HL-60/S4 treated with retinoic acid at 250 ng/mL for 4 days and 3 days (cell line): ENCODE results near the gene KRTAP12-1.
"Not testable (repeated sequence)": the region's sequence is repeated elsewhere in the genome, so short reads cannot be mapped to it uniquely, and the experiment has no call there.

ENCODE experiments used
- in situ Hi-C: fragments of 300-500 bp; cut with MboI; formaldehyde crosslinking; loops from 2 replicates; pipeline ENCODE4 v1.7.0; 2022; ENCODE audit warnings: low sequenced_read_pairs

The KRTAP12-1 gene

GRCh38 chr21:44670642-44671432 lies 11.1 kb downstream of the KRTAP12-1 start:
- in situ Hi-C loops: no loop called here

DNA sequence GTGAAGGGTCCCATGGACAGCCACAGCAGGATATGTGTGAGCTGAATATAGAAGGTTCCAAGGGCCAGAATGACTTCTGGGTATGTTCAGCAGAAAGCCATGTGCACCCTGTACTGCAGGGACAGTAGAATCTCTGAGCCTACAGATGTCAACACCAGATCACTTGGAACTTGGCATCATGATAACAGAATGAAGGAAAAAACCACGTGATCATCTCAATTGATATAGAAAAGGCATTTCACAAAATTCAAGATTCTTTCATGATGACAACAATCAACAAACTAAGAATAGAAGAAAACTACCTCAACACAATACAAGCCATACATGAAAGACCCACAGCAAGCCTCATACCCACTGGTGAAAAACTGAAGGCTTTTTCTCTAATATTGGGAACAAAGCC lies 14.4 kb downstream of the KRTAP12-1 start:
- in situ Hi-C loops: no loop called here

DNA sequence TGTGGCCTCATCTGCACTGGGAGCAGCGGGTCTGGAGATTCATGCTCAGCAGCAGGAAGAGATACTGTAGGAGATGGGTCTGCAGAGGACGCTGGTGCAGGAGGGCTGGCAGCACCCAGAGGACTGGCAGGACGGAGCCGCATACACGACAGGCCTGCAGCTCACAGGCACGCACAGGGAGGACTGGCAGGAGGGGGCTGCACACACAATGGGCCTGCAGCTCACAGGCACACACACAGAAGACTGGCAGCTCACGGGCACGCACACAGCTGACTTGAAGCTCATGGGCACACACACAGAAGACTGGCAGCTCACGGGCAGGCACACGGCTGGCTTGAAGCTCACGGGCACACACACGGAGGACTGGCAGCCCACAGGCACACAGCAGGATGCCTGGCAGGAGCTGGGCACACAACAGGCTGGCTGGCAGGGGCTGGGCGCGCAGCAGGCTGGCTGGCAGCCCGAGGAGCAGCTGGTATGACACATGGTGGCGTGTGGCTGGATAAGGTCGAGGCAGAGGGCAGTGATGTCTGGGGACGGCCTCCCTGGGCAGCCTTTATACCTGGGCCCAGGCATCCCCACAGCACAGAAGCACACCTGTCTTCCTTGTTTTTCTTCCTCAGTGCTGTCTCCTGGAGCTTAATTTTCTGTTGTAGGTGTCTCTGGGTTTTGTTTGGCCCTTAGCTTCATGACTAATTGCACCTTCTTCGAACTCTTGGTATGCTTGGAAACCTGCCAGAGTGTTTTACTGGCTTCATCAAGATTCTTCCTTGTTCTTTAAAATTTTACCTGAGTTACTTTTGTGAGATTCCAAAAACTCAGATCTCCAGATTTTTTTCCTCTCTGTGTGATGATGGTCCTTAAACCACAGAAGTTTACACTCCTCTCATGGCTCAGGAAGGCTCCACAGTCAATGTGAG lies 15.3 kb downstream of the KRTAP12-1 start, which contains the start of gene KRTAP12-2:
Gene KRTAP12-2, minus strand, starts transcription at position 527 of the 920 bp plus-strand sequence. Its CDS starts 41 bp downstream, at position 486.
- in situ Hi-C loops: no loop called here

DNA sequence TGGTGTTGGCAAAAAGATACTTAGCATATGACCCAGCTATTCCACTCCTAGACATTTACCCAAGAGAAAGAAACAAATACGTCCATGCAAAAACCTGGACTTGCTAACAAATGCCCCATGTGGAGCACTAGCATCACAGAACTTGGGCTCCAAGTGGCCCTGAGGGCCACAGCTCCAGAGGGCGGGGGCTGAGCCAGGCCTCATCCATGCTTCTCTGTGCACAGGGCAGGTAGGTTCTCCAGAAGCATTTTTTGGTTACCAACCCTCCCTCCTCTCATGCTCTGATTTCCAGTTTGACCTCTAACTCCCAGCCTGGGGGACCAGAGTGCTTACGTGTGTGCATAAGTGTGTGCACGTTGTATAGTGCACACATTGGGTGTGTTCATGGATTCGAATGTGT lies 17.3 kb downstream of the KRTAP12-1 start:
- in situ Hi-C loops: no loop called here

- in situ Hi-C loops: not testable (repeated sequence)
Measured at GRCh38 chr21:44661567-44661966, 20.4 kb downstream of the KRTAP12-1 start.

DNA sequence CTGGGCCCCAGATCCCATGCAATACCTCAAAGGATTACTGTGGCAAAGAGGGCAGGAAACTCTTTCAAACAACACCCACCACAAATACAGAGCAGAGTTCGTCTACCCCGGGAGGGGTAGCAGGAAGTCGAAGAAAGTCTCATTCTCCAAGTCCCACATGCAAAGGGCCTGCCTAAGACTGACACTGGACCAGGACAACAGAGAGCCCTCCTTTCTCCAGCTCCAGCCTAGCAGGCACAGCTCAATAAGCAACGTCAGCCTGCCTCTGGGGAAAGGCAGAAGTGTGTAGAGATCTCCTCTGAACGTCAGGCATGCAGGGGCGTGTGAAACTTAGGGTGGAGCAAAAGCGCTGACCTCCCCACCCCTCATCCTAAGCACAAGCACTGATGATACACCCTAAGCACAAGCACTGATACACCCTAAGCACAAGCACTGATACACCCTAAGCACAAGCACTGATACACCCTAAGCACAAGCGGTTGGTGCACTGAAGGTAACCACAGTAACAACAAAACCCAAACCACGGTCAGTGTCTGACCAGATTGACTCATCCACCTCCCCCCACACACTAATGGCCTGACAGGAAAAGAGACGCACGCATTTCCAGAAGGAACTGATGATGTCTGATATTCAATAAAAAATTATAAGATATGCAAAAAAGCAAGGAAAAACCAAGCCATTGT lies 22.9 kb downstream of the KRTAP12-1 start:
- in situ Hi-C loops: no loop called here

DNA sequence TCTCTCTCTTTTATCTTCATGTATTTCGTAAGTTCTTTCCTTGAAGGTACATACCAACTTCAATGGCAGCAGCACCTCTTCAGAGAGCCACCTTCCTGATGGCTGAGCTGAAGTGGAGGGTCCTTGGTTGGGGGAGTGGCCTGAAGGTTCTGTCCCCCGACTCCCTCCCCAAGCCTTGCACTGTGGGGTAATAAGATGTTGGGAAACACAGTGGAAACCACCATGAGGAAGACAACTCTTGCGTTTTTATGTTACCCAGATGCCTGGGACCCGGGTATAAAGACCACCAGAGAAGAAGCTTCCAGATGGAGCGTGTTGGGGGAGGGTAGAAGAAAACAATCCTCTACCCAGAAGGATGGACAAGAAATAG lies 23.4 kb downstream of the KRTAP12-1 start:
- in situ Hi-C loops: no loop called here

GRCh38 chr21:44657635-44658540 lies 24.1 kb downstream of the KRTAP12-1 start, which contains the start of gene KRTAP12-3:
TSS of gene KRTAP12-3 (plus strand) at chr21:44657932. CDS start at chr21:44657980, 48 bp downstream.
- in situ Hi-C loops: no loop called here

DNA sequence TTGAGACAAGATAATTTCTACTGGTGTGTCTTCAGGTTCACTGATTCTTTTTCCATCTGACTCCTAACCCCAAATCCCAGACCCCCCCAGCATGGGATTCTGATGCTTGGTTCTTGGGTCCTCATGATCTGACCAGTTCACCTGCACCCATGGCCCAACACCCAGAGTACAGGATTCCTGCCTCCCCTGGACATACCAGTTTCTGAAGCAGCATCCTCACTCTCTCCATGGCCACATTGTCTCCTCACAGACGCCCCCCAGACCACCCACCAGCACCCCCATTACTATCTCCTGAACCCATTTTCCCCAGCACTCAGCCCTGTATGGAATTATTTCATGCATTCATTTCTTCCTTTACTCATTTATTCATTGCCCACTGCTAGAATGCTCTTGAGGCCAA lies 25.1 kb downstream of the KRTAP12-1 start:
- in situ Hi-C loops: no loop called here

DNA sequence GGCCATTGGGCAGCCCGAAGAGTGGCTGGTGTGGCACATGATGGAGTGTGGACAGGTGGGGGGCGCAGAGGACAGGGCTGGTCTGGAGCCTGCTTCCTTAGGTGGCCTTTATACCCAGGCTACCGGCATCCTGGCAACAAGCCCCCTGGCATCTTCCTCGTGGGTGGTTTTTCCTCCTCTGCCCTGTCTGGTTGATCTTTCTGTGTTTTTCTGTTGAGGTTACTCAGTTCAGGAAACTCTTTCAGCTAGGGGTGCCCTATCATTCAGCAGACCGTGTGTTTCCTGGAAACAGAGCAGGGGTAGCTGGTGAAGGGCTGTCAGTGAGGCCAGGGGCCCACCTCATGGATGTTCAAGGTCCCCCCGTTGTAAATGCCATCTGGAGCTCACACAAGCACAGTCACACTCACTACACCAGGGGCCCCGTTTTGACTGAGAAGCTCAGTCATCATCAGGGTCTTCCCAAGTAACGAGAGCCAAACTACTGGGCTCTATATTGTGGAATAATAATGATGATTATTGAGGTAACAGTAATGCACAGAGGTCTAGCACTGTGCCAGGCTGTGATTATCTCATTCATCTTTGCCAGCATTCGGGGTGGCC lies 27.3 kb downstream of the KRTAP12-1 start, which contains the start of gene KRTAP12-4:
Gene KRTAP12-4, minus strand, starts transcription at position 84 of the 600 bp plus-strand sequence. Its CDS starts 45 bp downstream, at position 39.
- in situ Hi-C loops: no loop called here

DNA sequence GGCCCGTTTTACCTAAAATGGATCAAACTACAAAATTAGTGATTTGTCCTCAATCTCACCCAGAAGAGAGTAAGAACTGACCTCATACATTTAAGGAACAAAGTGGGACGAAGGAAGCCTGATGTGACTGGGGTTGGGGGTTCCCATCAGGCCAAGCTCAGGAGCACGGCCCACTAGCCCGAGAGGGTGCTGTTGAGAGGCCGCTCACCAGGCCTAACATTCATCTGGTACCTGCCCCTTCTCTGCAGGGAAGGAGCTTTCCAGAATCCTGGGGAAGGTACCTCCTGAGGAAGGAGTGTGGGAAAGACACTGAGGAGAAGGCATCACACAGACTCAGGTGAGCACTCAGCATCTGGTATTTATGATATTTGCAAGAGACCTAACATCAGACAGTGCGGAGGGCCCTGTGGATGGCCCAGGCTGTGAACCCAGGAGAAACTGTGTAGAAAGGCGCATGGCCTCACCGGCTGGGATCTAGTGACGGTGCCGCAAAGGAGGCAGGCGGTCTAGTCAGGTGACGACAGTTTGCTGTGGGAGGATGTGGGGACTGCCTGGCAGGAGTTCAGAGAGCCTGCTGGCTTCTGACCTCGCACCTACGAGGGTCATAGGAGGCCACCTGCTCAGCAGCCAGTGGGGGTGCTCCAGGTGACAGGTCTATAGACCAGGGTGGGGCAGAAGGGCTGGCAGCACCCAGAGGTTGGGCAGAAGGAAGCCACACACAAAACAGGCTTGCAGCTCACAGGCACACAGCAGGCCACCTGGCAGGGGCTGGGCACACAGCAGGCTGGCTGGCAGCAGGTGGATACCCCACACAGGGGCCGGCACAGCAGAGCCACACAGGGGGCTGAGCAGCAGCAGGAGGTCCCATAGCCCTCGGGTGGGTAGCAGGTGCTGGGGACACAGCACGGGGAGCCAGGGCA lies 28.0 kb downstream of the KRTAP12-1 start:
- in situ Hi-C loops: no loop called here

GRCh38 chr21:44653123-44653522 lies 28.8 kb downstream of the KRTAP12-1 start:
- in situ Hi-C loops: no loop called here

DNA sequence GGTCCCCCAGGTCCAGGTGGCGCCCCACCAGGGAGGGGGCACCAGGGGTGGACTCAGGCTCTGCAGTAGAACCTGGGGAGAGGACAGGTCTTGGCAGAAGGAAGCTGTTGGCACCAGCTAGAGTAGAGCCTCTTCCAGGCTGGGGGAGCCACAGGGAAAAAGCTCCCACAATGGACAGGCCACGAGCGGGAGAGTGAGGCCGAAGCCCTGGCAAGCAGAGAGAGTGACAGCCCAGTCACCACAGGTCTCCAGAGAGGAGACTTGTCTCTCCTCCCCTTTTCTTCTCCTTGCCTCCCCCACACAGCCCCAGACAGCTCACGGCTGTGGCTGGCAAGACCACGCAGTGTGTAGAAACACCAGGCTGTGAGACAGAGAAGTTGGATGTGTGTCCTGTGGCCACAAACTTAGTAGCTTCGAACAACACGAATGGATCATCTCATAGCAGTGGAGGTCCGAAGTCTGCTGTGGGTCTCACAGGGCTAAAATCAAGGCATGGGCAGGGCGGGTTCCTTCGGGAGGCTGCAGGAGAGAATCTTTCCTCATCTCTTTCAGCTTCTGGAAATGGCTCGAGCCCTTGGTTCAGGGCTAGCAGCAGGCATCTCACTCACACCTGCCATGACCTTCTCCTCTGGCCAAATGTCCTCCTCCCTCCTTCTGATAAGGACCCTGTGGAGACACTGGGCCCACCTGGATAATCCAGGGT lies 30.8 kb downstream of the KRTAP12-1 start:
- in situ Hi-C loops: no loop called here

DNA sequence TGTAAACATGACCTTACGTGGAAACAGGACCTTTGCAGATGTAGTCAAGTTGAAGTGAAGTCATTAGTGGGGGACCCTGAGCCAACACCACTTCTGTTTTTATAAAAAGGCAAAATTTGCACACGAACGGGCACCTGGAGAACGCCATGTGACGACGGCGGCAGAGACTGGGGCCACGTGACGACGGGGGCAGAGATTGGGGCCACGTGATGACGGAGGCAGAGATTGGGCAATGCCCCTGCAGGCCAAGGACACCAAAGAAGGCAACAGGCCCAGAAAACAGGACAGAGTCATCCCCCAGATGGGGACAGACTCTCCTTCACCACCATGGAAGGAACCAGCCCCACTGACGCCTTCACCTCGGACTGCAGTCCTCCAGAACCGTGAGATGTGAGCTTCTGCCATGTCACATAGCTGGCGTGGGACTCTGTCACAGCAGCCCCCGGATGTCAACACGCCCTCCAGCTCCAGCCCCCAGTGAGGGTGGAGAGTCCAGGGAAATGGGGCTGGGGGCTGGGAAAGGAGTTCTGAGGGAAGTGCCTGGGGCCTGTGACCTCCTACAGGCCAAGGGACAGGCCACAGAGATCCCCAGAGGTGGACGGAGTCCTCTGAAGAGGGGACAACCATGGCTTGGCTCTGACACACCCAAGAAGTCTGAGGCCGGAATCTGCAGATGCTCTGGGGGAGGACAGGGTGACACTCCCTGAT lies 31.5 kb downstream of the KRTAP12-1 start:
- in situ Hi-C loops: no loop called here

DNA sequence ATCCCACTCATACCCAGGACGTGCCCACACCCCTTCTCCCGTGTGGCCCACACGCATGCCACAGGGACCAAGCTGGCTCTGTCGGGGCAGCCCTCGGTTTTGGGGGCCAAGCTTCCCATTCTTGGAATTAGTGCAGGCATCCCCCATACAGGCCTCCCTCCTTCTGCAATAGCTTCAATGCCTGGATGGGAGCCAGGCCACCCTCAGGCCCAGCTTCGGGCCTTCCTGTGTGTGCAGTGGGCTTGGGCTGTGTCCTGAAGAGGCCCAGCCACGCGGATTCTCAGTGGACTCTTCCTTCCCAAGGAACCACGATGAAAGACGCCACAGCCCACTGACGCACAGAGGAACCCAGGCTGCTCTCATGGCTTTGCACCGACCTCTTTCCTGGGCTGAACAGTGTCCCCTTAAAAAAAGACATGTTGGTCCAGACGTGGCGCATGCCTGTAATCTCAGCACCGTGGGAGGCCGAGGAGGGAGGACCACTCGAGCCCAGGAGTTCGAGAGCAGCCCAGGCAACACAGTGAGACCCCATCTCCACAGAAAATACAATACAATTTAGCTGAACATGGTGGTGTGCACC lies 32.4 kb downstream of the KRTAP12-1 start:
- in situ Hi-C loops: no loop called here

- in situ Hi-C loops: no loop called here
Measured at GRCh38 chr21:44648557-44649311, 33.2 kb downstream of the KRTAP12-1 start.
